ENCODE measurements around the gene KLK14. TPM values are rescaled to one million over a fixed set of nuclear protein-coding genes. Genes with fewer than 3 reads are reported as not detected.

Gene KLK14
- total RNA-seq, 1 experiment from 2014 or later: 0.26 TPM

GRCh38 chr19:51089786-51090185 lies 7.1 kb upstream of the KLK14 start:
- Histone ChIP-seq H2BK5ac (ENCODE audit: insufficient read length, low read length) (no peak overlapping the region), H4K91ac (ENCODE audit: insufficient read length, low read depth, low read length) (no peak overlapping the region), H4K5ac (ENCODE audit: insufficient read length, low read depth, low read length) (no peak overlapping the region), H3K4ac (ENCODE audit: low read depth, low read length) (no peak overlapping the region), H3K79me2 (ENCODE audit: insufficient read depth, low read length) (no peaks in the 10 kb centered on the region), H2BK15ac (ENCODE audit: low read depth, low read length) (no peak overlapping the region), H2BK12ac (ENCODE audit: insufficient read length, low read depth, low read length) (no peak overlapping the region), H2AK5ac (ENCODE audit: insufficient read length, low read length) (no peak overlapping the region), H3K27me3 (ENCODE audit: insufficient read depth, low read length) (no peaks in the 10 kb centered on the region), H2AFZ (ENCODE audit: low read length) (no peak overlapping the region), H4K20me1 (ENCODE audit: control insufficient read depth, insufficient read depth, insufficient read length) (no peaks in the 10 kb centered on the region), H3K4me2 (ENCODE audit: insufficient read depth, insufficient read length, low read length) (no peak overlapping the region), H3K14ac (ENCODE audit: insufficient read depth, low read length) (no peak overlapping the region), H2BK20ac (ENCODE audit: low read depth, low read length, poor library complexity, severe bottlenecking) (no peak overlapping the region), H4K8ac (replicated peaks; ENCODE audit: insufficient read length, low read depth, low read length) (no peak overlapping the region), H3K4me1 (ENCODE audit: insufficient read depth, low read length) (peaks cover 2% of the 10 kb centered on the region; the same call in 1 of the 2 replicates), H2BK120ac (ENCODE audit: low read depth, low read length, poor library complexity, severe bottlenecking) (no peak overlapping the region), H3K23ac (ENCODE audit: insufficient read length, low read depth, low read length) (no peak overlapping the region), H3K79me1 (ENCODE audit: insufficient read depth, low read depth, low read length, poor library complexity, severe bottlenecking) (no peaks in the 10 kb centered on the region), H3K56ac (ENCODE audit: insufficient read length, low read depth, low read length) (no peak overlapping the region), H3K9ac (ENCODE audit: extremely low read depth, insufficient read length, low read length) (no peak overlapping the region), H3K9me3 (ENCODE audit: control insufficient read depth, low read depth, low read length) (no peaks in the 10 kb centered on the region), H3K27ac (ENCODE audit: insufficient read length, low read depth, low read length) (no peak overlapping the region), H3T11ph (ENCODE audit: low read length) (no peak overlapping the region), H3K18ac (ENCODE audit: insufficient read length, low read depth, low read length) (no peak overlapping the region), H3K23me2 (ENCODE audit: insufficient read length, low read depth, low read length, poor library complexity, severe bottlenecking) (no peaks in the 10 kb centered on the region)
- no peaks in the 10 kb centered on the region for H3K9me3 Mint-ChIP-seq
- no CpG with 5 or more reads among the region's 17 CpGs for WGBS (ENCODE audit: extremely low coverage, insufficient read length, low lambda C conversion rate)
- no peak overlapping the region for H3K4me3 Mint-ChIP-seq
- no peak for DNase-seq
- H3K4me1 Mint-ChIP-seq: peaks cover 25 to 36% of the 10 kb centered on the region in 2 experiments
- H3K27me3 Mint-ChIP-seq (ENCODE audit: low read depth): peaks cover 6% of the 10 kb centered on the region
- TF ChIP-seq CTCF (conservative IDR thresholded peaks at IDR 0.05): no peak
- no peak overlapping the region; a peak in 2 of 7 replicates for H3K27ac Mint-ChIP-seq
- H3K36me3 Mint-ChIP-seq (ENCODE audit: insufficient read depth in 1 of 3, low read depth in 3 of 3): no peaks in the 10 kb centered on the region; a peak in 1 of 7 replicates

Data from H9 (cell line).